GM19455 (cell line): ENCODE data around the gene NDUFC1.
A peak's percentile ranks its signal among the peaks of the same experiment; 100 is the strongest.
"Not testable (repeated sequence)": the region's sequence is repeated elsewhere in the genome, so short reads cannot be mapped to it uniquely, and the experiment has no call there.

Experiments used
- ATAC-seq: cut with Tn5 transposase; IDR thresholded peaks from one replicate; pipeline ENCODE4 v1.9.1; 2021; ENCODE audit not compliant: unreplicated experiment

The NDUFC1 gene

DNA sequence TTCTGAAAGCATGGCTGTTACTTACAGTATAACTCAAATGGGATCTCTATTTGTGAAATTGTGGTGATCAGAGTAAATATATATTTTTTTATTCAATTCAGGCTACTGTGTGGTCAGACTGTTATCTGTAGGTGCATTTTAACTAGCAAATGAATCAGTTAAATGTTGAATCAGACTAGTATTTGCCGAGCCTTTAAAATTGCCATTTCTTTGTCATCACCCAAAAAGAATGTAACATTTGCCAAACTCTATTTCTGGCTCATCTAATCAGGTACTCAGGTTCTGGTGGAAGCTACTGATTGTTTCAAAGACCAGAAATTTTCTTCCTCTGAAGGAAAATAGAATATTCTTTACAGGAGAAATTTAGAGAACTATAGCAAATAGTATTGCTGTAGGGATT, 2.7 kb downstream of the NDUFC1 start:
- ATAC-seq, result no peak

DNA sequence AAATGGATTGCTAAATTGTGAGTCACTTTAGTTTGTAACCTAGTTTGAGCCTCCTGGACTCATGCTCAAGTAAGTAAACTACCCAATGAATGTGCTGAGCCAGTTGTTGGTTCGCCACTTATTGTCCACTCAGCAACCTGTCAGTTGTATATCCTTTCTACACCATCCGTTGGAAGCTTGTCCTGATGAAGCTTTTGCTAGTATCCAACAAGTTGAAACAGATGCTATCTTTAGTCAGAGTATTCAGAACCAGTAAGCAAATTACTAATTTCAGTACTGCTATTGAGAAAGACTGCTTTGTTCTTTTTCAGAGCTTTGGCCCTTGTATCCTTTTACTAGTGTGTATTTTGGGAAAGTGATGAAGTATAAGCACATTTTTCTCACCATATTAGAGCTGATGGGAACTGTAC, 5.3 kb downstream of the NDUFC1 start:
- no peak for ATAC-seq

DNA sequence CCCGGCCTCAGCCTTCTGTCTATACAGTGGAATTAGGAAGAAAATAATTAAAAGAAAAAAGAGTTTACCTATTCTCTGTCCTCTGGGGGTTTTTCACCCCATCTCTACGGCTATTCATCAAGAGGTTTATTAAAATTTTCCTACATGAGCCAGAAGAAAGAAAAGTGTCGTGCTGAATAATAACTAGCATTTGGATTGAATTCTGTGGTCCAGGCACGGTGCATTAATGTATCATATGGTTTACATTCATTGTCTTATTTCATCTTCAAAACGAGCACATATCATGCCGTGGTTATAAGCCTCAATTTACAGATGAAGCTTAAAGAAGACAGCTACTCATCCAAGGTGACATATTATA, 6.4 kb downstream of the NDUFC1 start:
- ATAC-seq, result peak; percentile 1

DNA sequence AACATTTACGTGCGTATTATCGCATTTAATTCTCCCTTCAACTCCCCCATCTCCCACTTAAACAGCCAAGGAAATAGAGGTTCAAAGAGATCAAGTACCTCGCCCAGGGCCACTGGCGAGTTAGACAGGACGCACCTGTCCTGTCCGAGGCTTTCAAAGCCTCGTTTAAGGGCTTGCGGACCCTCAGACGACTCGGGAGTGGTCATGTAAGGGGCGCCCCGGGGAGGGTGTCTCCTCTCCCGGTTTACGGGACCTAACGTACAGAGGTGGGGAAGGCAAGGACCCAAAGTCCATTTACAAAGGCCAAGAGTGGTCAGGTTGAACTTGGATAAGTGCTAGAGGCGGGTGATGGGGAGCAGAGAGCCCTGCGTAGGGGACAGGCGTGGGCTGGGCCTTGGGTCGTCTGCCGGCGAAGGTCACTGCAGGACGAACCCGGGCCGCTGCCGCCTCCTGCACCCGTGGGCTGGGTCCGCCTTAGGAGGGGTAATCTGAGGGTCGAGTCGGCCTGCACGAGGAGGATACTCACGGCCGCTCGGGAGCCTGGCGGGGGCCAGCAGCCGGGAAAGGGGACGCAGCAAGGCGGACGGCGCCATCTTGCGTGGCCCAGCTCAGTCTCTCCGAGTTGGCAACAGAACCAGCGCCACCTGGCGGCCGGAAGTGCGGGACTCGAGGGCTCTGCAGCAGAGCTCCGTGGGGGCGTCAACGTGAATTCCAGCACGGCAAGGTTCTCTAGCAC, 6.9 kb downstream of the NDUFC1 start:
- ATAC-seq, result peak; percentile 95

DNA sequence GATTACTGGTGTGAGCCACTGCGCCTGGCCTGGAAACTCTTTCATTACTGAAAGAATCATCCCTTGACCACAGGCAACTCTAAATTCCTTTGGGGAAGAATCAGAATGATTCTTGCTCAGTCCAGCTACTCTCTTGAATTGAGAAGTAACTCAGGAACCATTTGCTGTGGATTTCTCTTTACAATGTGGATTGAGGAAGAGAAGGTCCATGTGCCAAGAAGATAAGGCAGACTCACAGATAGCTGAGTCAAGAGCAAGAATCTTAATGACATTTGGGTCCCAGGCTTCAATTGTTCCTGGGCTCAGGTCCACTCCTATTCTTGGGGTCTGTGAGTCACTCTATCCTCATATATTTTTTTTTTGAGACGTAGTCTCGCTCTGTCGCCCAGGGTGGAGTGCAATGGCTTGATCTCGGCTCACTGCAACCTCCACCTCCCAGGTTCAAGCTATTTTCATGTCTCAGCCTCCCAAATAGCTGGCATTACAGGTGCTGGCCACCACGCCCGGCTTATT, 16.0 kb downstream of the NDUFC1 start:
- no peak for ATAC-seq

DNA sequence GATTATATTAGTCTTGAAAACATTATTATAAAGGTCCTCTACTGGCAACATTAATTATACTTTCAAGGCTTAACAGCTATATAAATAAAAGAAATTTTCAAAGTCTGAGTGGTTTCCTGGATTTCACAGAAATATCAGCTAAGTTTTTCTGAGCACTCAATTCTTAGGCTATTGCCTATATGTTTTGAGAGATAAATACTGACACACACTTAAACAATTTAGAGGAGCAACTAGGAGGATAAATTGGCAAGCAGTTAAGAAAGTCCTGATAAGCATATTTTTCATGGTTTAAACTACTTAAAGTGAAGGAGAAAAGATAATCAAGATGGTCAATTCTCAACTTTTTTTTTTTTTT, 19.6 kb downstream of the NDUFC1 start:
- ATAC-seq, result no peak

DNA sequence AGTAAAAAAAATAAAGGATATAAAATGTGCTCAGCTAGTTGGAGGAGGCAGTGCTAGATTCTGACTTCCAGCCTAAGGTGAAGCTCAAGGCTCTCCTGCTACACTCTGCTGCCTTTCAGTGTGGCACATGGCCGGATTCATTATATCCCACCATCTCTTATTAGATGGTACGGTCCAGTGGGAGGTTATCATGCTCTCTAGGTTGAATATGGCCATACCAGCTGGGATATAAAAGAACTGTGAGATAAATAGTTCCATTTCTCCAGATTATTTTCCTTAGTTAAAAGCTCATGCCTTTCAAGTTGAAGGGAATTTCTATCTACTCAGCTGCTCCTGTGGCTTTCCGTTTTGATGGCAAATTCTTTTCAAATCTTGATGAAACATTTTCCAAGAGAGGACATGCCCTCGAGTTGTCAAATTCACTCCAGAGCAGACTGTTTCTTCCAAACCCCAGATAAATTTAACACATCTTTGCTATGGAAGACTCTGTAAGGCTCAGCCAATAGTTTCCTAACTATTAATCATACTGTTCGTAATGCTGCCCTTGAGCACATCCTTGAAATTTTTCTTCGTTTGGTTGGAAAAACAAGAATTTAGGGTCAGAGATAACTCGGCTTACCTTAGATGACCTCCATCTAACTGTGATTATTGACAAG, 20.1 kb downstream of the NDUFC1 start:
- ATAC-seq, result no peak

DNA sequence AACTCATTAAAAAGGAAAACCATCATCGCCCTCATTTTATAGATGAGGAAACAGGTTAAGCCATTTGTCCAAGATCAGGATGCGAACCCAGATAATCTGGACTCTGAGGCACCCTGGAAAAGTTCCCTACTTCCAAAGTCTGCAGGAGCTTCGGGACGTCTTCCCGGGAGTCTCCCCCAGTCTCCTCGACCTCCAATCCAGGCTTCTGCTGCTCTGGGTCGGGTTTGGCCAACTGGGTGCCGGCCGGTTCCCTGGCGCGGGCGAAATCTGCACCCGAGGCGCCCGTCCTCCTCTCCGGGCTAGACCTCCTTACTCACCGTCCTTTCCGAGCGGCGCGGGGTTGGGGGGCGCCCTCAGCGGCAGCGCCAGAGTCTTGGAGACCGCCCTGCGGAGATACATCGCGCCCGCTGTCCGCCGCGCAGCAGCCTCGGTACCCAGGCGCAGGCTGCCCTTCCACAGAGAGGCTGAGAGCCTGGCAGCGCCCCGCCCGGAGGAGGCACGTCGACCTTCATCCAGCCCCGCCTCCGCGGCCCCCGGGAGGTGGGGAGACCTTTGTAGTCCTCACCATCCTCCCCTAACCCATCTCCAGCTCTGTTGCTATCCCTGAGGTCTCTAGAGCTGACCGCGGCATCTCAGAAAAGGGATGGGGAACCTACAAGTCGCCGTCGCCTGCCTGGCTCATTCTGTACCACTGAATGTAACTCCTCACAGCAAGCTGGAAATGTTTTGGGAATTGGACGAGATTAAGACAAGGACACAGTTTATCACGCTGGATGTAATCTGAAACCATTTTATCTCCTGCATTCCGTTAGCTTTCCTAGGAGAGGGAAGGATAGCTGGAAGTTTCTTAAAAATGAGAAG, 22.3 kb downstream of the NDUFC1 start, which contains the start of gene MGARP:
TSS of gene MGARP (minus strand) at position 466 of the 861 bp plus-strand sequence. CDS start at position 399, 67 bp downstream.
- ATAC-seq, result no peak

DNA sequence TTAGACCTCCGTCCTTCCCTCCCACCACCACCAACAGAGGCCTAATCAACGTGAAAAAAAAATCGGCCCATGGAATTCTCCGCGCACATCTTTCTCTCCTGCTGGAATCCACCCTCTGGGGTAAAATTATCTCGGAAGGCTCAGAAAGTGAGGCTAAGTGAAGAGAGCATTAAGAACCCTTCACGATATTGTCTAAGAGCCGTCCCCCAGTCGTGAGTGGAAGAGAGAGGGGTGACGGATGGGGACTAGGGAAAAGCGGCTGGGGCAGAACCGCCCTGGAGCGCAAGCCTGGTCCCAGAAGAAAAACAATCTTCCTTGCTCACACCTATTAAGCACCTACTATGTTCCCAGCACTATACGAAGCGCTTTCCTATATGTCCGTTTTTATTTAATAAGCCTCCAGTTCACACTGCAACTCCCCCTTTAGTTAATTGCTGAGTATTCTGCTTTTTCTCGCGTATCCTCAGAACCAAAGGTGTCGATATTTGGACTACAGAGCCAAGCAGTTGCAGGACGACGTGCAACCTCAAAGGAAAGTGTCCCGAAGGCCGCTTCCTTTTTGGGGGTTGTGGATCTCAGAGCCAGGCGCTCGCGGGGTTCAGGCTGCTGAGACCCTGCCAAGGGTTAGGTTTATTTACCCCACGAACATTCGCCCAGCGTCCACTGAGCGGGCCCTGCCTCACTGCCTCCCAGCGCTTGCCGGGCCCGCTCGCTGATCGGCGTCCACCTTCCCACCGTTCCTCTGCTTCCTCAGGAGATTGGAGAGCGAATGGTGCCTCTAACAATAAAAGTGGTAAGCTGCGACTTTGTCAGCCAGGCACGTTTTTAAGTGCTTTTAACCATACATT, 23.1 kb downstream of the NDUFC1 start:
- no peak for ATAC-seq

DNA sequence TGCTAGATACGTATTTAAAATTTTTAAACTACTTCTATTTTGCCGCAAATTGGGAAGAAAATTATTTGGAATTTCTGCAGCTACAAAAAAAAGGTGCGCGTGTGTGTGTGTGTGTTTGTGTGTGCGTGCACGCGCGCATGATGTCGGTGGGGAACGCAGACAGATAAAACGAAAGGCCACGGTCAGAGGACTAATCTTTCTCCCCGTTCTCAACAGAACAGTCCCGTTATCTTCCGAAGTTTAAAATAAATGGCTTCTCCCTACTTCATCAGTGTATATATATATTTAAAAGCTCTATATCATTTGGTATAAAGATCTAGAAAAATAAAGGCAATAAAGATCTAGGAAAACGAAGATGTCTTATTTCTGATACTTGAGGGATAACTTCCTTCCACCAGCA, 23.8 kb downstream of the NDUFC1 start:
- ATAC-seq, result no peak

DNA sequence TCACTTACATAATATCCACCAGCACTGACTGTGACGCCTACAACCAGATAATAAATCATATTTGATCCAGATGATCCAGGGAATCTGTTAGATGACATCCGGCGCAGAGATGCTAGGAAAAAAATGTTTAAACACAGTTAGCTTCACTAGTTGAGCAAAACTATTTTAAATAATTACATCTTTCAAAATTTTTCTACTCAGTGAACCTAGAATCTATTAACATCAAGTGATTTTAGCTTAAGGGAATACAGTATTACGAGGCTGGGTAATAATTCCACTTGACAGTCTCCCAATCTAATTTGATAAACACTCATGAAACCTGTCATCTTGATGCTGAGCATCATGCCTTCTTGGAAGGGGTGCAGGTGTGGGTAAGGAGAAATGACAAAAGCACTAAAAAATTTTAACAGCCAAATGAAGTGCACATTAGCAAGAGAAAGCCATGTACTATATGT, 27.0 kb downstream of the NDUFC1 start:
- no peak for ATAC-seq

DNA sequence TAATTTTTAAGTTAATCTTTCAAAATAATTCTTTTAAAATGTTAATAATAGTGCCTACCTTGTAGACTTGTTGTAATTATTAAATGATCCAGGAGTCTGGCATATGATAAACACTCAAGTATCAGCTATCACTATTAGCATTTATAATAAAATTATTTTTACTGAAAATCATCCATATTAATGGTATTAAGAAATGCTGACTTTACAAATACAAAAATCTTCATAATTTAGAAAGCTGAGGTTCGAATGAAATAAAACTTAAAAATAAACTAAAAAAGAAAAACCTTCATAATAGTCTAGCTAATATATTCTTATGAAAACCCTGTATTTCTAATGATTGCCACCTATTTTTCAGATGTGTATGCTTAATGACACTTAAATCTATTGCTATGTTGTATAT, 27.5 kb downstream of the NDUFC1 start:
- ATAC-seq, result no peak

DNA sequence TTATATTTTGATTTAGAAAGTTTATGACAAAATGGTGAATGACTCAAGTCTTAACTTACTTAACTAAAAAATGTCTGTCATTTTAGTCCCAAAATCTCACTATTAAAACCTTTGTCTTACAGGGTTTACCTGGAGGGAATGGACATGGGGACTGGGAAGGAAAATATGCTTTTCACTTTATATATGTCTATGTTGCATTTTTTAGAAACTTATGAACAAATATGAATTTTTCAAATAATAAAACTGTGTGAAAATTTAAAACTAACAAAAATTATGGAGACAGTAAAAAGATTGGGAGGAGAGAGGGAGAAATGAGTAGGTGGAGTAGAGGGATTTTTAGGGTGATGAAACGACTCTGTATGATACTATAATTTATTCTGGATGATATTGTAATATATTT, 28.4 kb downstream of the NDUFC1 start:
- ATAC-seq, result no peak

DNA sequence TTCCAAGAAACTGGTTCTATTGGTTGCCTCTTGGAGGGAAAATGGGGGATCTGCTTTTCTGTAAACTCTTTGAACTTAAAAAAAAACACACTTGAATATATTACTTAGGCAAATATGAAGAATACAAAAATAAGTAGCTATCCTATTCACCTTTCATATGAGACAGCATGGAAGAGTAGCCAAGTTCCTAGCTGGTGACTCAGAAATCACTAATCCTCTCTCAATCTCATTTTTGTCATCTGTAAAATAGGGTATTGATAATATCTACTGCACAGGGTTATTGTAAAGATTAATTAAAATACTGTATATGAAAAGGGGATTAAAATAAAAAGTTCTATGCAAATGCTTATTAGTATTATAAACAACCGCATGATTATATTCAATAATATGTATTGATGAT, 35.0 kb downstream of the NDUFC1 start:
- no peak for ATAC-seq

DNA sequence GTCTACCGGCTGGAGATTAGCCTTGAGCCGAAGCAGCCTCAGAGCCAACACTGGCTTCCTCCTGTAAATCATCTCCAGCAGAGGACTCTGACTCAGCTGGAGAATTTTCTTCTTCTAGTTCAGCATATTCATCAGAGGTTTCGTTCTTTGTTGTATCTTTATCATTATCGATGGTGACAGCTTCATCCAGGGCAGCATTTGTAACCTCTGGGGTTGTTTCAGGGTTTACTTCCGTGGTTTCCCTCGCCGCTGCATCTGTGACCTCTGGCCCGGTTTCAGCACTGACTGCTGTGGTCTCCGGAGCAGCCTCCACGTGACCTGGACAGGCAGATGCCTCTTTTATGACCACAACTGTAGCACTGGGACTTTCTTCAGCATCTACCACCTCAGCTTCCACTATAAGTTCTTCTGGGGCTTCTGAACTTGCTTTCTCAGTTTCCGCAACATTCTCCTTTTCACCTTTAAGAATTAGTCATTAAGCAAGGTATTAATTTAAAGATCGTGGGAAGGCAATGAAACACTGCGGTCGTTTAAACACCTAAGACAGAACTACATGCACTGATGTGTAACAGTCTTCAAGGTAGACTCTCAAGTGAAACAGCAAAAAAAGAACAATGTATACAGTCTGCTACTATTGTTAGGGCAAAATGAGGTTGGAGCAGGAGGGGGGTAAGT, 35.6 kb downstream of the NDUFC1 start:
- peak; percentile 99 for ATAC-seq

DNA sequence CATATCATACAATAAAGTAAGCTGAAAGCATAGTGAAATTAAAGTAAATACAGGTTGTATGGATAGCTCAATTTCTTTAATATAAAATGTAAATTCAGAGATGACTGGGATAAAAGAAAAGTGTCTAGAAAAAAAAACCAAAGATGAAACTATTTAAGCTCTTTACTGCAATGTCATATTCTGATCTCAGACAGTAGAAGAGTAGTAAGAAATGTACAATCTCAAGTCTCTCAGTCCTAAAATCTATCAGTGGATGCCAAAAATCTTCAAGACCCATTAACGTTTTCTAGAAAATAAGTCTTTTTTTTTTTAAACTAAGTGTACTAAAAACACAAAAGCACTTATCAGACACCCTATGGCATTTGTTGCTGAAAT, 36.1 kb downstream of the NDUFC1 start:
- no peak for ATAC-seq

DNA sequence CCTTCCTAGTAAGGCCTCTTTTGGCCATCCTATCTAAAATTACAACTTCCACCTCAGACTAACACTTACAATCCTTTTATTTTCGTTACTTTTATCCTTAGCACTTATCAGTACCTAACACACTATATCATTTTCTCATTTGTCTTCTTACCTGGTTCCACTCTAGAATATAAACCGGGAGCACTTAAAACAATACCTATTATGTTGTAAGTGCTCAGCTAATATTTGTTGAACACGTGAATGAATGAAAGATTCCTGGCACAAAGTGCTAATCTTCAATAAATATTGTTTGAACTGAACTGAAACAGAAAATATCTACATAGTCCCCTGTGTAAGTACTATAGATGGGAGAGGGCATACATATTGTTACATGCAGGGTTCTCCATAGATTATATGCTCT, 36.6 kb downstream of the NDUFC1 start:
- ATAC-seq, result no peak

DNA sequence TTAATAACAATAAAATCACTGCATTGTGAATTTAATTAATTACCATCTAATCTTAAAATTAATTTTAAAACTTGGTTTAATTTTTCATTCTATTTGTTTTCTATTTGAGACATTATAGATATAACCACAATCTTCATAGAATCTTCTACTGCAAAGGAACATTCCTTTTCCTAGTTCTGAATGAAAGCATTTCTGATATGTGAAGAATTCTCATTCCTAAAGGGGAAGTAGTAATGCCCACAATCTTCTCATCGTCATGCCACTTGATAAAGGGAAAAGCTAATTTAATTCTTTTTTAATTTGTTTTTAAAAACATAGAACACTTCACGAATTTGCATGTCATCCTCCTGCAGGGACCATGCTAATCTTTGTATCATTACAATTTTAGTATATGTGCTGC, 45.9 kb downstream of the NDUFC1 start:
- no peak for ATAC-seq

DNA sequence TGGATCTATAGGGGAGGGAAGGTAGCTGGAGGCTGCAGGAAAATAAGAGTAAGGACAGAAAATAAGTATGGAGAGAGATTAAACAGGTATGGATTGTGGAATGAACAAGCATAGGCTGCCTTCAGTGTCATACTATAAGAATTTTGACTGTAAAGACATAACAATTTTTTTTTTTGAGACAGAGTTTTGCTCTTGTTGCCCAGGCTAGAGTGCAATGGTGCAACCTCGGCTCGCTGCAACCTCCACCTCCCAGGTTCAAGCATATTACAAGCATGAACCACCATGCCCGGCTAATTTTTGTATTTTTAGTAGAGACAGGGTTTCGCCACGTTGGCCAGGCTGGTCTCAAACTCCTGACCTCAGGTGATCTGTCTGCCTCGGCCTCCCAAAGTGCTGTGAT, 46.7 kb downstream of the NDUFC1 start:
- not testable (repeated sequence) for ATAC-seq

DNA sequence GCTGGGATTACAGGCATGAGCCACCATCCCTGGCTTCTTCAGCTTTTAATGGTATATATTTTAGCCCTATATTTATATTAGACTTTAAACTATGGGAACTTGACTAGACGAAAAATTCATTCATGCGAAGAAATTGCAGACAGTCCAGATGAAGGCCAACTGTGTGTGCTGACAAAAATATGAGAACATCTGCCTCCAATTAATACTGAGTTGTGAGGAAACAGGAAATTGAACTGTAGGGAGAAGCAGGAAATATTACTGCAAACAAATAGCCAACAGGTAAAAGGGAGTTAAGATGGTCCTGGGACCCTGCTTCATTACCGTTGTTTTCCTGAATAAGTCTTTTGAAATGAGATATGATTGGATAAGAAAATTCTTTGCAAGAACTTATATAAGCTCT, 48.6 kb downstream of the NDUFC1 start:
- ATAC-seq, result no peak
